Bronchial epithelial cell (primary cell): ENCODE data around the gene GRPR. TPM values are rescaled to one million over a fixed set of nuclear protein-coding genes. Genes with fewer than 3 reads are reported as not detected.

ENCODE experiments used
- DNase-seq: peaks from one replicate; pipeline ENCODE4 v3.0.0-alpha.2; 2010; ENCODE audit warnings: low read depth
- FAIRE-seq: peaks from 2 replicates; lab custom pipeline; 2011; peaks lifted over from hg19 to GRCh38; lab: Jason Lieb, UNC
- H3K27me3 ChIP-seq: 2 replicates; pipeline ENCODE4 v1.5.1; 2011; ENCODE audit warnings: low read length; ENCODE audit not compliant: control insufficient read depth, insufficient read depth
- H3K36me3 ChIP-seq: 2 replicates; pipeline ENCODE4 v1.5.1; 2011; ENCODE audit warnings: low read length; ENCODE audit not compliant: control insufficient read depth, insufficient read depth
- H3K4me3 ChIP-seq: 2 replicates; pipeline ENCODE4 v1.5.1; 2011; ENCODE audit warnings: mild to moderate bottlenecking, low read depth, low read length, control low read depth
- total RNA-seq: library from RNA; depleted of rRNA; stranded (reverse); fragments of >200 nt; gene quantifications from 2 replicates; pipeline ENCODE4 v1.2.1, GENCODE V29; 2014
- TF ChIP-seq, protein P1 (sequence below): IDR thresholded peaks from 2 replicates; pipeline ENCODE4 v1.5.1; 2011; ENCODE audit warnings: mild to moderate bottlenecking, moderate library complexity, low read length, control low read depth, inconsistent platforms; ENCODE audit not compliant: insufficient read depth, severe bottlenecking

GRPR gene
- total RNA-seq = not detected in 2 replicates

GRCh38 chrX:16123222-16123786 lies at the start of gene GRPR:
Gene GRPR (plus strand): TSS chrX:16123565. CDS start chrX:16123954, 389 bp downstream.
- Histone ChIP-seq H3K4me3 (no peak within 1 kb of the TSS), H3K27me3 (no peaks in the 10 kb centered on the region), H3K36me3 (no peaks in the 10 kb centered on the region)
- TF ChIP-seq, protein P1, sequence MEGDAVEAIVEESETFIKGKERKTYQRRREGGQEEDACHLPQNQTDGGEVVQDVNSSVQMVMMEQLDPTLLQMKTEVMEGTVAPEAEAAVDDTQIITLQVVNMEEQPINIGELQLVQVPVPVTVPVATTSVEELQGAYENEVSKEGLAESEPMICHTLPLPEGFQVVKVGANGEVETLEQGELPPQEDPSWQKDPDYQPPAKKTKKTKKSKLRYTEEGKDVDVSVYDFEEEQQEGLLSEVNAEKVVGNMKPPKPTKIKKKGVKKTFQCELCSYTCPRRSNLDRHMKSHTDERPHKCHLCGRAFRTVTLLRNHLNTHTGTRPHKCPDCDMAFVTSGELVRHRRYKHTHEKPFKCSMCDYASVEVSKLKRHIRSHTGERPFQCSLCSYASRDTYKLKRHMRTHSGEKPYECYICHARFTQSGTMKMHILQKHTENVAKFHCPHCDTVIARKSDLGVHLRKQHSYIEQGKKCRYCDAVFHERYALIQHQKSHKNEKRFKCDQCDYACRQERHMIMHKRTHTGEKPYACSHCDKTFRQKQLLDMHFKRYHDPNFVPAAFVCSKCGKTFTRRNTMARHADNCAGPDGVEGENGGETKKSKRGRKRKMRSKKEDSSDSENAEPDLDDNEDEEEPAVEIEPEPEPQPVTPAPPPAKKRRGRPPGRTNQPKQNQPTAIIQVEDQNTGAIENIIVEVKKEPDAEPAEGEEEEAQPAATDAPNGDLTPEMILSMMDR = peak; percentile 79
- FAIRE-seq = no peak
- DNase-seq = peak; percentile 66

- FAIRE-seq (no peak), DNase-seq (no peak)
- Histone ChIP-seq H3K4me3 (no peak overlapping the region), H3K36me3 (no peaks in the 10 kb centered on the region), H3K27me3 (no peaks in the 10 kb centered on the region)
- TF ChIP-seq, protein P1 = no peak
These were observed 48.3 kb upstream of the GRPR start for GRCh38 chrX:16075087-16075486.

- FAIRE-seq (no peak), DNase-seq (peak; percentile 13)
- Histone ChIP-seq H3K27me3 (no peaks in the 10 kb centered on the region), H3K36me3 (no peaks in the 10 kb centered on the region), H3K4me3 (no peak overlapping the region)
- TF ChIP-seq, protein P1 = no peak
These were observed 46.5 kb upstream of the GRPR start for GRCh38 chrX:16076834-16077233.

- Histone ChIP-seq H3K4me3 (no peak overlapping the region), H3K36me3 (no peaks in the 10 kb centered on the region), H3K27me3 (no peaks in the 10 kb centered on the region)
- DNase-seq (no peak), FAIRE-seq (no peak)
- TF ChIP-seq, protein P1 = no peak
These were observed 45.6 kb upstream of the GRPR start for GRCh38 chrX:16077811-16078210.

GRCh38 chrX:16081357-16081756 lies 42.0 kb upstream of the GRPR start:
- H3K36me3 ChIP-seq = no peaks in the 10 kb centered on the region
- no peak overlapping the region for H3K4me3 ChIP-seq
- no peaks in the 10 kb centered on the region for H3K27me3 ChIP-seq
- no peak for FAIRE-seq
- TF ChIP-seq, protein P1 = no peak
- DNase-seq = no peak
